Glutamatergic neuron (in vitro differentiated cells): ENCODE data around the gene PRMT1. TPM values are rescaled to one million over a fixed set of nuclear protein-coding genes. Genes with fewer than 3 reads are reported as not detected.

Experiments
- DNase-seq: peaks from one replicate; pipeline ENCODE4 v3.0.0; 2022
- H3K27ac Mint-ChIP-seq: one replicate; pipeline ENCODE4 v1.8.0; 2020; ENCODE audit warnings: mild to moderate bottlenecking, mixed read lengths, inconsistent platforms; ENCODE audit not compliant: unreplicated experiment
- H3K27me3 Mint-ChIP-seq: one replicate; pipeline ENCODE4 v1.8.0; 2020; ENCODE audit warnings: mild to moderate bottlenecking, moderate library complexity, mixed read lengths, inconsistent platforms; ENCODE audit not compliant: unreplicated experiment
- H3K36me3 Mint-ChIP-seq: one replicate; pipeline ENCODE4 v1.8.0; 2020; ENCODE audit warnings: mild to moderate bottlenecking, mixed read lengths, inconsistent platforms; ENCODE audit not compliant: unreplicated experiment
- H3K4me1 Mint-ChIP-seq: one replicate; pipeline ENCODE4 v1.8.0; 2020; ENCODE audit warnings: mild to moderate bottlenecking, low read depth, mixed read lengths, inconsistent platforms; ENCODE audit not compliant: unreplicated experiment
- H3K4me3 Mint-ChIP-seq: one replicate; pipeline ENCODE4 v1.8.0; 2020; ENCODE audit warnings: mild to moderate bottlenecking, mixed read lengths, inconsistent platforms; ENCODE audit not compliant: unreplicated experiment
- H3K9me3 Mint-ChIP-seq: one replicate; pipeline ENCODE4 v1.8.0; 2020; ENCODE audit warnings: mild to moderate bottlenecking, moderate library complexity, mixed read lengths, inconsistent platforms; ENCODE audit not compliant: unreplicated experiment
- total RNA-seq: library from RNA; stranded (reverse); fragmentation: NEBNext Ultra II Directional; extraction: Animal tissue kit (Norgen Biotek cat#: 25700); gene quantifications from one replicate; pipeline ENCODE4 v1.2.1, GENCODE V29; 2021; ENCODE audit not compliant: unreplicated experiment
- TF ChIP-seq, protein P1 (sequence below): fragments of 200-600 bp; sonication (generic); IDR thresholded peaks from one replicate; pipeline ENCODE4 v1.5.0; 2021; ENCODE audit not compliant: partially characterized antibody, unreplicated experiment

The PRMT1 gene
- total RNA-seq, 1 donor from 2014 or later, result 177 TPM

DNA sequence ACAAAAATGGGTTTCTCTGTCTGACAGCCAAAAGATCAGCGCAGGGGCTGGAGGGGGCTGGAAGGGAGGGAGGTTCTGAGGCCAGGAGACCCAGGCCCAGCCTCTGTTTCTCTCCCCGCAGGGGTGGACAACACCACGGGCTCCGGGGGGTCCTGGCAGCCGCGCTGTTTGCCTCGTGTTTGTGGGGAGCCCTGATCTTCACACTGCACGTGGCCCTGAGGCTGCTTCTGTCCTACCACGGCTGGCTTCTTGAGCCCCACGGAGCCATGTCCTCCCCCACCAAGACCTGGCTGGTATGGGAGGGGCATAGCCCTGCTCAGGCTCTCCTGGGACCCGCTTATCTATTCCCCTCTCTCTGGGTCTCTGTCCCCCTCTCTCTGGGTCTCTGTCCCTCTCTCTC lies 23.5 kb downstream of the PRMT1 start:
- TF ChIP-seq, protein P1, sequence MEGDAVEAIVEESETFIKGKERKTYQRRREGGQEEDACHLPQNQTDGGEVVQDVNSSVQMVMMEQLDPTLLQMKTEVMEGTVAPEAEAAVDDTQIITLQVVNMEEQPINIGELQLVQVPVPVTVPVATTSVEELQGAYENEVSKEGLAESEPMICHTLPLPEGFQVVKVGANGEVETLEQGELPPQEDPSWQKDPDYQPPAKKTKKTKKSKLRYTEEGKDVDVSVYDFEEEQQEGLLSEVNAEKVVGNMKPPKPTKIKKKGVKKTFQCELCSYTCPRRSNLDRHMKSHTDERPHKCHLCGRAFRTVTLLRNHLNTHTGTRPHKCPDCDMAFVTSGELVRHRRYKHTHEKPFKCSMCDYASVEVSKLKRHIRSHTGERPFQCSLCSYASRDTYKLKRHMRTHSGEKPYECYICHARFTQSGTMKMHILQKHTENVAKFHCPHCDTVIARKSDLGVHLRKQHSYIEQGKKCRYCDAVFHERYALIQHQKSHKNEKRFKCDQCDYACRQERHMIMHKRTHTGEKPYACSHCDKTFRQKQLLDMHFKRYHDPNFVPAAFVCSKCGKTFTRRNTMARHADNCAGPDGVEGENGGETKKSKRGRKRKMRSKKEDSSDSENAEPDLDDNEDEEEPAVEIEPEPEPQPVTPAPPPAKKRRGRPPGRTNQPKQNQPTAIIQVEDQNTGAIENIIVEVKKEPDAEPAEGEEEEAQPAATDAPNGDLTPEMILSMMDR, result no peak
- Mint-ChIP-seq H3K27ac (no peak overlapping the region), H3K4me1 (no peaks in the 10 kb centered on the region), H3K36me3 (no peaks in the 10 kb centered on the region), H3K27me3 (peaks cover 7% of the 10 kb centered on the region), H3K4me3 (no peak overlapping the region), H3K9me3 (no peaks in the 10 kb centered on the region)
- DNase-seq, result no peak

DNA sequence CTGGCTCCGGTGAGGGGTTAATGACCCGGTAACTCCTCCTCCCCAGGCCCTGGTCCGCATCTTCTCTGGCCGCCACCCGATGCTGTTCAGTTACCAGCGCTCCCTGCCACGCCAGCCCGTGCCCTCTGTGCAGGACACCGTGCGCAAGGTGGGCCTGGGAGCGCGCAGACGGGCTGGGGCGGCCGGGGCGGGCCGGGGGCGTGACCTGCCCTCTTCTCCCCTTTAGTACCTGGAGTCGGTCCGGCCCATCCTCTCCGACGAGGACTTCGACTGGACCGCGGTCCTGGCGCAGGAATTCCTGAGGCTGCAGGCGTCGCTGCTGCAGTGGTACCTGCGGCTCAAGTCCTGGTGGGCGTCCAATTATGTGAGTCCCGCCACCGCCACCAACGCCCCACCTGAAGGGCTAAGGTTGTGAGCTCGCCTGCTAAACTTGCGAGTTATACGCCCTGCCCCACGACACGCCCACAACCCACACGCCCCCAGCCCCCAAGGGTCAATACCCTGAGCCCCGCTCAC lies 24.3 kb downstream of the PRMT1 start:
- H3K27ac Mint-ChIP-seq, result no peak overlapping the region
- no peak overlapping the region for H3K4me3 Mint-ChIP-seq
- no peak for DNase-seq
- no peaks in the 10 kb centered on the region for H3K4me1 Mint-ChIP-seq
- no peaks in the 10 kb centered on the region for H3K9me3 Mint-ChIP-seq
- H3K36me3 Mint-ChIP-seq, result no peaks in the 10 kb centered on the region
- peaks cover 7% of the 10 kb centered on the region for H3K27me3 Mint-ChIP-seq
- TF ChIP-seq, protein P1, result no peak

DNA sequence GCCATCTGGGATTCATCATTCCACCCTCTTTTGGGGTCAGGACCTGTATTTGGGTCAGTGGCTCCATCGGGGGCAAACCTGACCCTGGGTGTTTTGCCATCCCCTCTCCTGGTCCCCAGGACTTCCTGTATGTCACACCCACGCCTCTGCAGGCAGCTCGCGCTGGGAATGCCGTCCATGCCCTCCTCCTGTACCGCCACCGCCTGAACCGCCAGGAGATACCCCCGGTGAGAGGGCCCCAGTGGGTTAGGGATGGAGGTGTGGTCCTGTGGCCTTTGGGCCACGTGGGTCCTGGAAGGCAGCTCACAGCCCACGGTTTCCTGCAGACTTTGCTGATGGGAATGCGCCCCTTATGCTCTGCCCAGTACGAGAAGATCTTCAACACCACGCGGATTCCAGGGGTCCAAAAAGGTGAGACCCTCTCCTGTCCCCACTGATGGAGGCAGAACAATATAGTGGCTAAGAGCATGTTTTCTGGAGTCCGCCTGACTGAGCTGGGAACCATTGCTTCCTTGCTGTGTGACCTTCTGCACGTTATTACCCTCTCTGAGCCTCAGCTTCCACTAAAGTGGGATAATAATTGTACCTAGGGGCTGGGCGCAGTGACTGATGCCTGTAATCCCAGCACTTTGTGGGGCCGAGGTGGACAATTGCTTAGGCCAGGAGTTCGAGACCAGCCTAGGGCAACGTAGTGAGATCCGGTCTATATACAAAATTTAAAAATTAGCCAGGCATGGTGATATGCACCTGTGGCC lies 28.0 kb downstream of the PRMT1 start:
- peaks cover 4% of the 10 kb centered on the region for H3K27me3 Mint-ChIP-seq
- no peak overlapping the region for H3K27ac Mint-ChIP-seq
- no peaks in the 10 kb centered on the region for H3K36me3 Mint-ChIP-seq
- no peaks in the 10 kb centered on the region for H3K4me1 Mint-ChIP-seq
- H3K9me3 Mint-ChIP-seq, result peaks cover 1% of the 10 kb centered on the region
- no peak for DNase-seq
- TF ChIP-seq, protein P1, result no peak
- no peak overlapping the region for H3K4me3 Mint-ChIP-seq

GRCh38 chr19:49705919-49706318 lies 28.8 kb downstream of the PRMT1 start:
- H3K9me3 Mint-ChIP-seq, result peaks cover 1% of the 10 kb centered on the region
- H3K4me1 Mint-ChIP-seq, result no peaks in the 10 kb centered on the region
- H3K27ac Mint-ChIP-seq, result no peak overlapping the region
- peaks cover 4% of the 10 kb centered on the region for H3K27me3 Mint-ChIP-seq
- TF ChIP-seq, protein P1, result no peak
- no peaks in the 10 kb centered on the region for H3K36me3 Mint-ChIP-seq
- H3K4me3 Mint-ChIP-seq, result no peak overlapping the region
- no peak for DNase-seq

- H3K36me3 Mint-ChIP-seq, result peaks cover 4% of the 10 kb centered on the region
- no peak overlapping the region for H3K27ac Mint-ChIP-seq
- DNase-seq, result no peak
- TF ChIP-seq, protein P1, result no peak
- peaks cover 3% of the 10 kb centered on the region for H3K9me3 Mint-ChIP-seq
- no peaks in the 10 kb centered on the region for H3K4me1 Mint-ChIP-seq
- H3K4me3 Mint-ChIP-seq, result no peak overlapping the region
- peaks cover 7% of the 10 kb centered on the region for H3K27me3 Mint-ChIP-seq
Measured at GRCh38 chr19:49710372-49710951, 33.4 kb downstream of the PRMT1 start.
